Amniotic stem cell (primary cell): Measurements from ENCODE around the gene NKD2.

Experiments used
- DNase-seq: peaks from one replicate; lab custom pipeline; 2025; lab: John Stamatoyannopoulos, UW

NKD2 gene

DNA sequence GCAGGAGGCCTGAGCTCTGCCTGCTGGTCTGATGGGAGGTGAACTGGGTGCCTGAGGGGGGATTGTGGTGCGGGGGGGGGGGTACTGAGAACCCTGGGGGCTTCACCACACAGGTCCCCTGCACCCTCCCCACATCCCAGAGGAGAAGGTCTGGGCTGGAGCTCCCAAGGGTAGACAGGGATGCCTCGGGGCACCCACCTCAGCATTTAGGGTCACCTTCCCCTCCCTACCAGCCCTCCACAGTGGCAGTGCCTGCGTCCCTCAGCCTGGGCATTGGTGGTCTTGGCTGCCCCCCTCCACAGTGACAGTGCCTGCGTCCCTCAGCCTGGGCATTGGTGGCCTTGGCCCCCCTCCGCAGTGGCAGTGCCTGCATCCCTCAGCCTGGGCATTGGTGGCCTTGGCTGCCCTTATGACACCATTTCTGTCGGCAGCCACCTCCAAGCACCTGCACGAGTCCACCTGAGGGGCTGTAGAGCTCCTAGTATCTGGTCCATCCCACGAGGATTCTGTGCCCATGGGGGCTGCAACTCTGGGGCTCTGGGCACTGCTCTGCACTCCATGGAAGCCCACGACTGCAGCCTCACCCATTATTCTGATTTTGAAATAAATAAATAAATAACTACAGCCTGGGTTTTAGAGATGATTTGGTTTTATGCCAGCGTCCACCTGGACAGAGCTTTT is 21.5 kb downstream of the NKD2 start:
- no peak for DNase-seq

GRCh38 chr5:1030801-1031271 is 22.2 kb downstream of the NKD2 start:
- DNase-seq: no peak

DNA sequence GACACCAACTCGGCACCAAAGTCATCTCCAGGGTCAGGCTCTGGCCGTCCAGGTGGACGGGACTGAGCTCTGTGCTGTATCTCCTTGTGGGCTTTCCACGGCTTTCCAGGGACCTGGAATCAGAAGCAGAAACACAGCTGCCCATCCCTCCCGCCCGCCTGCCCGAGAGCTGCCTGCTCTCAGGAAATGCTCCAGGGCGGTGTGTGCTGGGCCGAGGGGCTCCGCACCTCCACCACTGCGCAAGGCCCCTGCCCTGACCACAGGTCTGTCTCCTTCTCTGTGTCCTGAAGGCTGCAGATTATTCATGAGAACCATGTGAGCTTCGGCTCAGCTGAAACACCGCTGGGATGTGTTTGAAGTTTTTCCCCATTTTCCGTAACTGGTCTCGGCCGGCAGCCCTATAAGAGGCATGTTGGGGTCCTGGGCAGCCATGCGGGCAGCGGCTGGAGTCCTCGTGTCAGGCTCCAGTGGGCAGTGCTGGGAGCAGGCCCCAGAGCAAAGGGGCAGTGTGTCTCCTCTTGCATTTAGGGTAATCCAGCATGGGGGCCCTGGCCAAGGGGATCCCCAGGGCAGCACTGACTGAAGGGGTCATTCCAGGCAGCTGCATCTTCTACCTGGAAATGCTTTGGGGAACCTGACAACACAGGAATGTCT is 22.8 kb downstream of the NKD2 start:
- no peak for DNase-seq

DNA sequence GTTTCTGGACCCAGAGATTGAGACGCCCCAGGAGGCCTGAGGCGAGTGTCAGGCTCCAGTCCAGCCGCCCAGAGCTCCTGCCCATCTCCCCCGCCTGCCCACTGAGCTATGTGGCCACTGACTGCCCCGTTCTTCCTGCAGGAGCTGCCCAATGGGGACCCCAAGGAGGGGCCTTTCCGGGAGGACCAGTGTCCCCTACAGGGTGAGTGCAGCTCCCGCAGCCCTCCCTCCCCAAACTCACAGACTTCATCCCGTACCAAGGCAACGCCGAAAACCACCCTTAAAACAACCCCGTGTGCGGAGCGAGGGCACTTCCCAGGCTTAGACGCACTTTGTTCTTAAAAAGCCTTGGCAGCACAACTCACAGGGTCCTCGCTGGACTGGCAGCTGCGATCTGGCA is 23.4 kb downstream of the NKD2 start:
- DNase-seq: no peak

GRCh38 chr5:1032551-1033027 is 24.0 kb downstream of the NKD2 start:
- DNase-seq: no peak

DNA sequence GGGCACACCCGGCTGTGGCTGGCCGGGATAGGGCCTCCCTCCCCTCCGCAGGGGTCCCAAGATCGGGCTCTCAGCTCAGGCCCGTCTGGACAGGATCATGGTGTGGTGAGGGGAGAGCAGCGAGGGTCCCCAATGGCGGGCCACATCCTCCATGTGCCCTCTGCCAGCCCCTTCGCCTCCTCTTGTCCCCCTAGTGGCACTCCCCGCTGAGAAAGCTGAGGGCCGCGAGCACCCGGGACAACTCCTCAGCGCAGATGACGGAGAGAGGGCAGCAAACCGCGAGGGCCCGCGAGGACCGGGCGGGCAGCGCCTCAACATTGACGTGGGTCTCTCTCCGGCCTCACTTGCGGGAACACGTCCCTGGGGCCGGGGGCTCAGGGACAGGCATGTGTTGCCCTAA is 24.6 kb downstream of the NKD2 start:
- no peak for DNase-seq

DNA sequence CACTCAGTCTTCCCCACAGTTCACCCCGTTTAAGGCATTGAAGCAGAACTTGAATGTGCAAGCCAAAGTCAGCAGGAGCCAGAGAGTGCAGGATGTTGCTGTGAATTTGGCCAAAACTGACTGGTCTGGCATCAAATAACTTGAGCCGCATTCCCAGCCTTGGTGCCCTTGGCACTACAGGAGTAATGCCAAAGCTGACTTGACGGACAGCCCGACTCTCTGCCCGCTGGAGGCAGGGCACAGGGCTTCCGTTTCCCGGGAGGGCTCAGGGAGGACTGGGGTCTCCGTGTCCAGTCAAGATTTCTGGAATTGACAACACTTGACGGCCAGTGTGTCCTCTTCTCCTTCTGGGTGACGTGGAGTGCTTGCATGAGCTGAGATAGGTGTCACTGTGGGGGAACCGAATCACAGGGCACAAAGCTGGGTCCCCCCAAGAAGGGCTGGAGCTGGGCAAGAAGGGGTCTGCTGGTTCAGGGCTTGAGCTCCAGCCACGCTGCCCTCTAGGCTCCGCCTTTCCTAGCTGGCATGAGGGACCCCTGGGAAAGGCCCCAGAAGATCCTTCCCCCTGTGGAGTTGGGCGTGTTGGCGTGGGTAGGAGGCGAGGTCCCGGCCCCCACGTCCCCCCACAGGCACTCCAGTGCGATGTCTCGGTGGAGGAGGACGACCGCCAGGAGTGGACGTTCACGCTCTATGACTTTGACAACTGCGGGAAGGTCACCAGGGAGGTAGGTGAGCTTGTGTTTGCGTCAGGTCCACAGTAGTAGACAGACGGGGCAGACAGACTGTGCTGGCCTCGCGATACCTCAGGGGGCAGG is 25.2 kb downstream of the NKD2 start:
- DNase-seq: no peak

DNA sequence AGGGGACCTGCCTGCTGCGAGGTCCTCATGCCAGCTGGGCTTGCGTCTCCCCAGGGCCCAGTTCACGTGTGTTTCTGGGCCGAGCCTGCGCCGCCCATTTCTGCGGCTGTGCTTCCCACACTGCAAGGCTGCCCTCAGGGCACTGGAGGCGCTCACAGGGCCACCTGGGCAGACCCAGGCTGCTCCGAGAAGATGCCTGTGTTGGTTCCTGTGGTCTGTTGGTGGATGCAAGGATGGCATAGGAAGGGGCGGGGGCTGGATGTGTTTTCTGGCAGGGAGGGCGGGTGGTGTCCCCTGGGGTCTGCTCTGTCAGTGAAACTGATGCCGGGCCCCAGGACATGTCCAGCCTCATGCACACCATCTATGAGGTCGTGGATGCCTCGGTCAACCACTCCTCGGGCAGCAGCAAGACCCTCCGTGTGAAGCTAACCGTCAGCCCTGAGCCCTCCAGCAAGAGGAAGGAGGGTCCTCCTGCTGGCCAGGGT is 25.9 kb downstream of the NKD2 start:
- no peak for DNase-seq

GRCh38 chr5:1034986-1035385 is 26.4 kb downstream of the NKD2 start:
- DNase-seq: no peak

DNA sequence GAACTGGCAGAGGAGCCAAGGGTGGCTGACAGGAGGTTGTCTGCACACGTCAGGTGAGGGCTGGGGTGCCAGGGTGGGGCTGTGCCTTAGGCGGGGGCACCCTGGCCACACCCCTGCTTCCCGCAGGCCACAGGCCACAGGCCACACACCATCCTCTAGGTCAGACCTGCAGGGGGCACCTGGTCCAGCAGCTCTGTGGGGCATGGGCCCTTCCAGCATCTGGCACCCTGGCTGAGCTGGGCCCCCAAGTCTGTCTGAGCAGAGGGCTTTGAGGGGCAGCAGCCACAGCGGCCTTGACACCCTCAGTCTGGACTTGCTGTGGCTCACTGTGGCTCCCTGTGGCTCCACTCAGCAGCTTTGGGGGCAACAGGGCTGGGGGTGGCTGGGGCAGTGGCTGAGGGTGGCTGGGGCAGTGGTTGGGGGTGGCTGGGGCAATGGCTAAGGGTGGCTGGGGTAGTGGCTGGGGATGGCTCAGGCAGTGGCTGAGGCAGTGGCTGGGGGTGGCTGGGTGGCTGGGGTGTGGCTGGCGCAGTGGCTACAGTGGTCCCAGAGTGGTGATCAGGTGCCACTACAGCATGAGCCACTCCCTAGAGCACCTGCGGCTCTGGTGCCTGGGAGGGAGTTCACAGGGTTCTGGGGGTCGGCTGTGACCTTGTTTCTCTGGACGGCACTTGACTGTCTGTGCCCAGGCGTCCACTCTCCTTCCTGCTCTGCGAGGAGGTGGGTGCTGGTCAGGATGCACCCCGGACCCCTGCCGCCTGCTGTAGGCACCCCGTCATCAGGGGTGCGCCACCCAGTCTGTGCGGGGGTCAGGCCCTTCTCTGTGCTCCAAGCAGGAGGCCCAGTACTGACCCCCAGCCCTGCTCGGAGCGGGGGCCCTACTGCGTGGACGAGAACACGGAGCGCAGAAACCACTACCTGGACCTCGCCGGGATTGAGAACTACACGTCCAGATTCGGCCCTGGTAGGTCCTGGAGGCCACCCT is 27.1 kb downstream of the NKD2 start:
- no peak for DNase-seq

DNA sequence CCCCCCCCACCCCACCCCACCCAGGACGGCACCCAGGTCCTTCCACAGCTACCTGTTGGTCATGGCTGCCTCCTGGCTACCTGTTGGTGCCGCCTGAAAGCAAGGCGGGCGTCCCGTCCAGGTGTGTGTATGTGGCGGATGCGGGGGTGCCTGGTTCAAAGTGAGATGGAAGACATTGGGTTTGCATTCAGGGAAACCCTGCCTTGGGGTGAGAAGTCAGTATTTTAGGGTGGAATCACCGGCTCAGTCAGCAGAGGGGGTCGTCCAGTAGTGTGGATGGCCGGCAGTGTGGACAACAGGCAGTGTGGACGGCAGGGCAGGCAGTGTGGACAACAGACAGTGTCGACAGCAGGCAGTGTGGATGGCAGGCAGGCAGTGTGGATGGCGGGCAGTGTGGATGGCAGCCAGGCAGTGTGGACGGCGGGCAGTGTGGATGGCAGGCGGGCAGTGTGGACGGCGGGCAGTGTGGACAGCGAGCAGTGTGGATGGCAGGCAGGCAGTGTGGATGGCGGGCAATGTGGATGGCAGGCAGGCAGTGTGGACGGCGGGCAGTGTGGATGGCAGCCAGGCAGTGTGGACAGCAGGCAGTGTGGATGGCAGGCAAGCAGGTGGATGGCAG is 28.0 kb downstream of the NKD2 start:
- DNase-seq: no peak

GRCh38 chr5:1037123-1037670 is 28.6 kb downstream of the NKD2 start:
- no peak for DNase-seq

DNA sequence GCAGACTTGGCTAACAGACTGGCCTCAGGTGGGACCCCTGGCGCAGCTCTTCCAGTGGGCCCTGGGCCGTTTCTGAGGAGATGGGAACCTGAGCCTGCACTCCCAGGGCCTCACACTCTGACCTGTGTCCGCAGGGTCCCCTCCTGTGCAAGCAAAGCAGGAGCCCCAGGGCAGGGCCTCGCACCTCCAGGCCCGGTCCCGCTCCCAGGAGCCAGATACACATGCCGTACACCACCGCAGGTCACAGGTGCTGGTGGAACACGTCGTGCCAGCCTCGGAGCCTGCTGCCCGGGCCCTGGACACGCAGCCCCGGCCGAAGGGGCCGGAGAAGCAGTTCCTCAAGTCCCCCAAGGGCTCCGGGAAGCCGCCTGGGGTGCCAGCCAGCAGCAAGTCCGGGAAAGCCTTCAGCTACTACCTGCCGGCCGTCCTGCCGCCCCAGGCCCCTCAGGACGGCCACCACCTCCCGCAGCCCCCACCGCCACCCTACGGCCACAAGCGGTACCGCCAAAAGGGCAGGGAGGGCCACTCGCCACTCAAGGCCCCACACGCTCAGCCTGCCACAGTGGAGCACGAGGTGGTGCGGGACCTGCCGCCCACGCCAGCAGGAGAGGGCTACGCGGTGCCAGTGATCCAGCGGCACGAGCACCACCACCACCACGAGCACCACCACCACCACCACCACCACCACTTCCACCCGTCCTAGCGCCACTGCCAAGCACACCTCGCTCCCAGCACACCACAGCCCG is 29.2 kb downstream of the NKD2 start:
- no peak for DNase-seq

DNA sequence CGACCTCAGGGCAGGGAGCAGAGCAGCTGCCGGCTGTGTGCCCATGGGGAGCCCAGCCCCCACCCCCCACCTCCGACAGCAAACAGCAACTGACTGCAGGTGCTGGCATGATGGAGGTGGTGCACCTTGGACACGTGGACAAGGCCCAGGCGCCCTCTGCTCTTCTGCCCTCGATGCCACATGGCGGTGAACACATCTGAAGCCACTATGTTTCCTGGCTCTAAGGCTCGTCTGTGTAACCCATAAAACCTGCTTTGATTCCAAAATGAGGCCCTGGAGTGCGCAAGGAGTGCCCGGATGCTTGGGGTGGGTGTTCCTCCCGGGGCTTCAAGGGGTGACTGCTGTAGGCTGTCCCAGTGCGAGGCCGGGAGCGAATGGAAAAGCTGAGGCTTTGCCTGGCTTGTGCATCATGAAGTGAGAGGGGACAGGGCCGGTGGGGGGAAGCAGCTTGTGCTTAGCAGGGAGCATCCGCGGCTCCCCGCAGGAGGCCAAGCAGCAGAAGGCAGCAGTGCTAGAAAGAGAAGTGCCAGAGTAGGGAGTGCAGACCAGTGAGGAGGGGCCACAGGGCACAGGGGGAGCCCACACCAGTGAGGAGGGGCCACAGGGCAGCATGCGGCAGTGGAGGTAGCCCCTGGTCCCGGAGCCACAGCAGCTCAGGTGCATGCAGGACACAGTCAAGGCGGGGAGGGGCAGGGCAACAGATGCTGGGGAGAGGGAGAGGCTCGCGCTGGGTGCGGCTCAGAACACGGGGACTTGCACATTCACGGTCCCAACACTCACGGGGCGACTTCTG is 30.0 kb downstream of the NKD2 start:
- DNase-seq: no peak

GRCh38 chr5:1039210-1039548 is 30.6 kb downstream of the NKD2 start:
- no peak for DNase-seq

- no peak for DNase-seq
These were observed 31.2 kb downstream of the NKD2 start for GRCh38 chr5:1039706-1040260.

DNA sequence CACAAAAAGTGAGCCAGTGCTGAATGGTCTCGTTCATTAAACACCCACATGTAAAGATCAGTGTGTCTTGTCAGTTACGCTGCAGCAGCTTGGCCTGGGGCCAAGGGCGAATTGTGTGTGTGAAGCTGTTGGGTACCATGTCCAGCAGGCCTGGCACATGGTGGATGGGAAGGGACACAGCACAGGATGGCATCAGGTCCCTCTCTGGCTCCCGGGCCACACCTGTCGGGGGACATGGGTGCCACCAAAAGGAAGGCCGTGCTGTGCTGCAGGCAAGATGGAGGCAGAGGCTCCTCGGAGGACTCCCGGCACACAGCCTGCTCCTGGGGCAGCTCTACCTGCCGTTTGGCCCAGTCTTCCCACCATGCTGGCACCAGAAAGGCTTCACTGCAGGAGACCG is 32.0 kb downstream of the NKD2 start:
- no peak for DNase-seq

GRCh38 chr5:1041225-1042143 is 32.9 kb downstream of the NKD2 start:
- no peak for DNase-seq
